ENCODE measurements around the gene CRPPA.
"Not testable (repeated sequence)": the region's sequence is repeated elsewhere in the genome, so short reads cannot be mapped to it uniquely, and the experiment has no call there.

CRPPA gene

DNA sequence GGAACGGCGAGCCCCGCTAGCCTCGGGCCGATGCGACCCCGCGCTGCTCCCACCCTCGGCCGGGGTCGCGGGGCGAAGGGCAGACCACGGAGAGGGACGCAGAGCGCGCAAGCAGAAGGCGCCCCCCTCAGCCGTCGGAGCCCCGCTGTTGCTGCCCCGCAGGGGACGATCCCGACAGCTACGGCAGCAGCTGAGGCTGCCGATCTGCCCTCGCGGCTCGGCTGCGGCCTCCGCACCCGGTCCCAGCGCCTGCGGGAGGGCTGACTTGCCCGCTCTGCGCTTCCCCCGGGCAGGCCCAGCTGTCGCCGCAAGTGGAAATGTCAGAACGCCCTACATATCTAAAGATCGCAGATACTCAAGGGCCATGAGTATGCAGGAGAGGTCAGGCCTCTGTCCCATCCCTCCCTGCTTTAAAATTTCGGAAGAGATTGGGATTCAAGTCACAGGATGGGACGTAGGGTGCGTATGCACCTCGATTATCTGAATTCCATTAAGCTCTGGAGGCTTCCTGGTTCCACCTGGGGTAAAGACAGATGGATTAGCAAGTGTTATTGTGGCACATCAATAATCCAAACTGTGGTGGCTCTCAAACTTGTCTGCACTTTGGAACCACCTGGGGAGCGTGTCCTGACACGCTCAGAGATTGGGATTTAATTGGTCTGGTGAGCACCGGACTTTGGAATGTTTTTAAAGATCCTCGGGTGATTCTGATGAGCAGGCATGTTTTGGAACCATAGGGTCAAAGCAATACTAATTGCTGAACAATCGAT is at the start of gene CRPPA:
TSS of gene CRPPA (minus strand) at position 206 of the 770 bp plus-strand sequence. CDS start 216 bp downstream, outside the sequence.
- DNase-seq (ENCODE audit: low read depth): peak; percentile 28

DNA sequence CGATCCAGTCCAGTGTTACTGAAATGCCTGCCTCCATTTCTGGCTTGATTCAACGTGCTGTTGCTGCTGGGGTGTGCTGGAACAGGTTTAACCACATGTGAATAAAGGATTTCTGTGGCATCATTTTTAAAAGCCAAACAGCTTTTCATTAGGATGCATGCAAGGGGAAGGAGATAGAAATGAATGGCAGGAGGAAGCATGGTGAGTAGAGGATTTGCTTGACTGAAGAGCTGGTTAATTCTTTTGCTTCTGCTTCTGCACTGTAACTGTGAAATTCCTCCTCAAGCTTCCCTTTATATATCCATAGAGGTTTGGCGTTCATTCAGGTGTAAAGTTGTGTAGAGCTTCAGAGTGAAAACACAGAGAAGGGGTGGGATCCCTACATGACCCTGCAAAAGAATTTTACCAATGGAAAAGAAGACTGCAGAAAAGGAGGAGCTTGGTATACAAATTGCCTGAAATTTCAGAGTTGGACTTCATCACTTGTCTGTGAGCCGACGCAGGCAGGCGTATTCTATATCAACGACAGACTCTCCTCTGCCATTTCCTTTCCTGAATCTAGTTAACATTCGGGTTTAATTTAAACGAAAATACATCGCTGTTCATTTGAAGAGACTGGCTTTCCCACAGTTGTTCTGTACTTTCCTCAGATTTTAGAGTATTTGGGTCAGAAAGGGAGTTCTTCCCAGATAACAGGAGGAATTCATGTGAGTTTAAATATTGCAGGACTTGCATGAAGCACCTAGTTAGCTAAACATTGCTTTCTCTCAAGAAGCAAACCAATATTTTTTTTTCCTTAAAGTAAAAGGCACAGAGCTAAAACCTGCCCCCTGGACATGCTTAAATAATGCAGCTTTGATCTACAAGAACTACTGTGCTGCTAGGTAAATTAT is 44.4 kb upstream of the CRPPA start, which contains the start of gene SOSTDC1:
TSS of gene SOSTDC1 (minus strand) at position 270 of the 893 bp plus-strand sequence. CDS start at position 200, 70 bp downstream.
- no peak for DNase-seq (ENCODE audit: low read depth)

DNA sequence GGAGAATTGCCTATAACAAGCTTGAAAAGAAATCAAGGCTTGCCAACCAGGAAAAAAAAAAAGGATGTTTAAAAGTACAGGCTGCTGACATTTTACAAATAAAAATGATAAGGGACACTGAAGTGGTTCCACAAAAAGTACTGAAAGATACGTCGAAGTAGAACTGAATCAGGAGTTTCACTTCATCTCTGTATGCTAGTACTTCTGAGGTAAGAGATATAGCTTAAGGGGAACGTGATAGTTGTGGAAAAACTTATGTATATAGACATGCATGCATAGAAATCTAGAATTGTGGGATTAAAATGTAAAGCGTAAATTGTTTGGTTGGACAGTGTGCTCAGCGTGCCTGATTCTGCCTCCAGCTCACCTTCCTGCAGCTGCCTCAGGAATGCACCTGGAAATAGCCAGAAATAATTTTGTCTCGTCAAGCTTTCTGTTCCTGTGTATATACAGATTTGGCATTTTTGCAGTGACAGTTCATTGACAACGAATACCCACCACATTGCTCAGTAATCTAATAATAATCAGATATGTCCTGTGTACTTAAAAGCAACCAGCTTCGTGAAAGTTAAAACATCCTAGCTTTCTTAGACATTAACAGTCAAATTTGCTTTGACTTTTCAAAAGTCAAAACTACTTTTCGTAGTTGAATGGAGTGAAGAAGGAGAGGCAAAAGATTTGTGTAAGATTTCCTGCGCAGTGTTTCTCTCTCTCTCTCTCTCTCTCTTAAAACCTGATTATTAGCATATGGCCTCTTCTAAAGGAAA is 42.8 kb upstream of the CRPPA start:
- DNase-seq (ENCODE audit: low read depth): no peak

DNA sequence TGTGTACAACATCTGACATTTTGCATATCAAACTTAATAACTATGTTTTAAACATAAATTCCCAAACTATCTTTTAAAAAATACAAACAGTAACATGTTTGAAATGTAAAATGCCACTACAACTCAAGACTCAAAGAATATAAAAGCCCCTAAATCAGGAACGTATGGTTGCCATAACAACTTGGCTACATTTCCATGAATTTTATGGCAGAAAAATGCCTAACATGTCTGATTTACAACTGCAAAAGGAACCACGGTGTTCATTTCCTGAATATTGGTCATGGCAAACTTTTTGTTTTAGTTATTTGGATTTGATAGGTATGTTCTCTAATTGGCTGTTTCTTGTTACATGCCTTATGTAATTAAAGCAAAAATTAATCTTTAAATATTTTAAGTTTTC is 42.2 kb upstream of the CRPPA start:
- DNase-seq (ENCODE audit: low read depth): no peak

DNA sequence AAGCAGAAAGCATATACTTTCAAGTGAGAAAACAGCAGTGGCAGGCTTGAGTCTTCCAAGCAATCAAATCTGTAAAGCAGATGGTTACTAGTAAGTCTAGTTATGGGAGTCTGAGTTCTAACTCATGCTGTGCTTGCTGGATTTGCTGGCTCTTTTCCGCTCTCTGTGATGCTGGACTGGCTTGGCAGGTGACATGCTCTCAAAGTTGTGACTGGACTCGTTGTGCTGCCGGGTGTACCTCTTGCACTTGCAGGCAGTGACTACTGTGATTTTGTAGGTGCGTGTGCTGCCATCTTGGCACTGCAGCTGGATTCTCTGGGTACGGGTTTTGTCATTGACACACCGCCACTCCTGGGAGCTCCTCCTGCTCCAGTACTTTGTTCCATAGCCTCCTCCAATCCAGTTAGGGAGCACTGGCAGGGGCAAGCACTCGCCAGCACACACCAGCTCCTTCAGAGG is 41.1 kb upstream of the CRPPA start:
- no peak for DNase-seq (ENCODE audit: low read depth)

DNA sequence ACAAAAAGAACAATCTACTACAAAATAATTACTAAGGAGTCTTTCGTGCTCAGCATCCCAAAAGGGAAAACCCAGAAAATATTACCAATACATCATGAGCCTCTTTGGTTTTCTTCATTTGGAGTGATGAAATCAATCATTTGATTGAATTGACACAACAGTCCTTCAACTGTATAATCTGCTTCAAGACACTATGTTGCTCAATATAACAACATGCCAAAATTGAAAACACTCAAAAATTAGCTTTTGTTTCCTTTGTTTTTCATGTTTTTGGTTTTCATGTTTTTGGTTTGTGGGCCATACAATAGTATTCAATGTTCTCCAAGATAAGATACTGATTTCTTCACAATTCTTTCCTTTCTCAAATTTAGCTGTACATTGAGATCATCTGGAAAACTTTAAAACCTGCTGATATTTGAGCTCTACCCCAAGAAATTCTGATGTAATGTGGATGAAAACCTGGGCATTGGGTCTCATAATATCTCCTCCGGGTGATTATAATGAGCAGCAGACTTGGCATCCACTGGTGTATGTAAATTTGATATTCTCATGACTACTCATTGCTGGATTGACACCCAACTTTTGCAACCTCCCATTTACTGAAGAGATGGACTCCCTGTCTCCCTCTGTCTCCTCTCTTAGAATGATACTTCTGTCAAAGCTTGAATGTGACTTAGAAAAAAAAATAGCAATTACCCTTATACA is 39.6 kb upstream of the CRPPA start:
- DNase-seq (ENCODE audit: low read depth): no peak

DNA sequence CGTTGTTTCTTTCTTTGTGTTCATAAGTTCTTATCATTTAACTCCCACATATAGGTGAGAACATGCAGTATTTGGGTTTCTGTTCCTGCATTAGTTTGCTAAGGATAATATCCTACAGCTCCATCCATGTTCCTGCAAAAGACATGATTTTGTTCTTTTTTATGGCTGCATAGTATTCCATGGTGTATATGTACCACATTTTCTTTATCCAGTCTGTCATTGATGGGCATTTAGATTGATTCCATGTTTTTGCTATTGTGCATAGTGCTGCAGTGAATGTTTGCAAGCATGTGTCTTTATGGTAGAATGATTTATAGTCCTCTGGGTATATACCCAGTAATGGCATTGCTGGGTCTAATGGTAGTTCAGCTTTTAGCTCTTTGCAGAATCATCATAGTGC is 35.0 kb upstream of the CRPPA start:
- DNase-seq (ENCODE audit: low read depth): not testable (repeated sequence)

DNA sequence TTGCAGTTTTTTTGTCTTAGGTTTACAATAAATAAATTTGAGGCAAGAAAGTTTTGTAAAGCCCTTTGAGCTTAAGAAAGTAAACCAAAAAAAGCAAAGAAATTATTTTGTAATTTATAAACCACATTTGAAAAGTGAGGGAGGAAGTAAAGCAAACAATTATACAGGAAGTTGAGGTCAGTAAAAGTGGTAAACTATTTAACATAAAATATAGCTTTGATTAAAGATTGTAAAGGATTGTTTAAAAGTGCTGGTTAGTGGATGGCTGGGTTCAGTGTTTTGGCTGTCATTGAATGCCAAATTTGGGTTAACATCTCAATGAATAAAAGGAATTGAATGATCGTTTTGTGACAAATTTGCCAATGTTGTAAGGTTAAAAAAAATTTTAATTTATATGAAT is 34.3 kb upstream of the CRPPA start:
- no peak for DNase-seq (ENCODE audit: low read depth)

DNA sequence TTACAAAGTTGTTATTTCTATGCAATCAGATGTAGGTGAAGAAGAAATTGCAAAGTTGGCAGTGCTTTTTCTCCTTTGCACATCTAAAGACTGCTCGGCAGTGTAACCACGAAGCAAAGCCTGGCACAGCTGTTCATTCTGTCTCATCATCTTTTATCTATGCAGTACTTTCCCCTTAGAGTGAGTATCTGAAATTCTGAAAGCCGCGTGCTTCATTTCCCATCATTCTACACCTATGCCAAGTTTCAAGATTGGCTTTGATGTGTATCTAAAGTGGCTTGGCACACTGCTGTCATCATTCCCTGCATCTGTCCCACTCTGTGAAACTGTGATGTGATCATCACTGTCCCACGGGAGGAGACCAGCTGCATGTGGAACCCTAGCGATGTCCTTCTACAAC is 29.0 kb upstream of the CRPPA start:
- DNase-seq (ENCODE audit: low read depth): no peak

DNA sequence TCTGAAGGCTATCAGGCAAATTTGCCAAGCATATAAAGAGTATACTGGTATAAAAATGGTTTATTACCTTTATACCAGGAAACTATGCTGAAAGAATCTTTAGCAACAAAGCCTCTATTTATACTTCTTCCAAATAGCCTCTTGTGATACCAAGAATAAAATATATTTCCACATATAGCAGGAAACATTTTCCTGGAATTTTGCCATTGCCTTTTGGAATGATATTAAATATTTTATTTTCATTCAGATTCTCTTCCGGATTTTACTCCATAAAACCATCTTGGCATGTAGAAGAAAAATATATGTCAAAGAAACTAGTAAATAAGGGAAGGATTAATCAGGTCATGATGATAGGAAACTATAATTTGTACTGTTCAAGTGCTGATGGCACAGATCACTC is 26.5 kb upstream of the CRPPA start:
- DNase-seq (ENCODE audit: low read depth): no peak

DNA sequence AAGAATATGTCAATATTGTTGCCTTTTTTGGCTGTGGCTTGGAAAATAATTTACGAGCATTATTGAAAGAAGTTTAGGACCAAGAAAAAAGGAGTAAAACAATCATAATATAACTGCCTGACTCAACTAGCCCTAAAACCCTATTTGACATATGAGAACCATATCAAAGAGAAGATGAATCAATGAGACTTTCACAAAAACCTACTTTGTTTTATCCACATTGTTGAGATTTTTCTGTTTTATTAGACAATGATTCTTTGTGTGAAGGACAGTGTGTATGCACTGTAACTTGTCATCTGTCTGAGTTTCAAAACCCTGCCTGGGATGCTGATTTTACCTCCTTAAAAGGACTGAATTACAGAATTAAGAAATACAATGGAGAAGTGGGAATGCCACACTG is 25.2 kb upstream of the CRPPA start:
- DNase-seq (ENCODE audit: low read depth): no peak

DNA sequence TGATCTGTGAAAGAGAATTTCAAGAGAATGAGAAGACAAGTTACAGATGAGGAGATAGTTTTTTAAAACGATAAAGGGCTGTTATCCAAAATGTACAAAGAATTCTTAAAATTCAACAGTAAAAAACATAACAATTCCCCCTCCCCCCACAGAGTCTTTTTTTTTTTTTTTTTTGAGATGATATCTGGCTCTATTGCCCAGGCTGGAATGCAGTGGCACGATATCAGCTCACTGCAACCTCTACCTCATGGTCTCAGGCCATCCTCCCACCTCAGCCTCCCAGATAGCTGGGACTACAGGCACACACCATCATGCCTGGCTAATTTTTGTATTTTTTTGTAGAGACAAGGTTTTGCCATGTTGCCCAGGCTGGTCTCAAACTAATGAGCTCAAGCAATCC is 22.5 kb upstream of the CRPPA start:
- DNase-seq (ENCODE audit: low read depth): not testable (repeated sequence)

DNA sequence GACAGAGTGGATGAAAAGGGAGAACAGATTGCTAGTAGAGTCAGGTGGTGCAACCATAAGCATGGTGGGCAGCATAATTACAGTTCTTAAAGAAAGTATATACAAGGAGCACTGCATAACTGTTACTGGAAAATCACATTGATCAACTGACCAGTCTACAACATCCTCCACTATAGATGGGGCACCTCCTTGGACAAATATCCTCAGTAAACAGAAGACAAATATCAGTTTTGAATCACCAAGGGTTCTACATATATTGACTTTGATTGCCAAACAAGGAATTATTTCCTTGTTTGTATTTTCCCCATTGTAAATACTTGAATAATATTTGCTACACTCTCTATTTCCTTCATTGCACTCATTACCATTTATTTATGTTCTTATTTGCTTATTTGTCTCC is 17.6 kb upstream of the CRPPA start:
- DNase-seq (ENCODE audit: low read depth): no peak

DNA sequence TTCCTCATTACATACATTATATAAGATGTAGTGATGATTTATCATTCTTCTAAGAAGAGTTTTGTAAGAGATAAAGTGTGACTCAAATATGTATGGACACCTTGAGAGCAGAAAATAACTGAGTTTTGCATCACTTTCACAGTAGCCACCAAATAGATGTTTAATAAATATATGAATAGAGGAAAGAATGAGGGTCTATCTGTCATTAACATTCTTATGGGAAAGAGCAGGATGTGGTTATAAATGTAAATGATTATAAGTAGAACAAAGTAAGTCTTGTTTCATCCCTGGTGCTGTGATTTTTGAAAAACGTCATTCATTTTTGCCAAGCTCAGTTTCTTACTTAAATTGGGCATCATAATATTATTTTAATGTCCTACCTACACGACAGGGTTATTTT is 15.0 kb upstream of the CRPPA start:
- no peak for DNase-seq (ENCODE audit: low read depth)

DNA sequence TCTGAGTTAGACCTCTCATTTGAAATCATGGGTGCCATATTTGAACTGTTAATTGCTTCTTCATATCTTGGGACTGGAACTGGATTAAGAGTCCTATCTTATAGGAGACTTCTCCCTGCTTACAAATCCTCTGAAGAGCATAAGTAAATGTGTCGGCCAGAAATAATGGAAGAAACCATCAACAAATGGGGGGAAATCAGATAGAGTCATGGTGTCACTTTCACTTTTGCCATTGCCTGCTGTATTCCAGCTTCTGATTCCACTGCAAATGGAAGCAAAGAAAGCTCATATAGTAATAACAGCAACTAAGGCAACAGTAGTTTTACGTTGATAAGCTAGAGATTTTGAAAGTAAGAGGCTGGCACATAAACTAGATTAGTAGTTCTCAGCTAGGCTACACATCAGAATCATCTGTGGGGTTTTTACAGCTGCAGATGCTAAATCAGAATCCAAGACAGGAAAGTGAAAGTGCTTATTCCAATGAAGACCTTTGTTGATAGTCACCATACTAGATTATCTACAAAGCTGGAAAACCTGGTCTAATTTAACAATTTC is 12.3 kb upstream of the CRPPA start:
- DNase-seq (ENCODE audit: low read depth): no peak

DNA sequence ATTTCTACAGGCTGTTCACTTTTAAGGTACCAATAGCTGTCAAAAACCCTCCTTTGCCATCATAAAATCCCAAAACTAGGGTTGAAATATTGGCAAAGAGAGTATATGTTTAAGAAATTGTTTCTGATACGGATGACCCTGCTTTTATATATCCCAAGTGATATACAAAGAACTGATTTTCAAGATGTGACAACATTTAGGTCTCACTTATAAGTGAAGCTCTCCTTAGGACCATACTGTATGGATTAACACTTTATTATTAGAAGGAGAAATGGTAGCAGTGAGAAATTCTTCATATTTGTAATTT is 11.0 kb upstream of the CRPPA start:
- DNase-seq (ENCODE audit: low read depth): no peak

DNA sequence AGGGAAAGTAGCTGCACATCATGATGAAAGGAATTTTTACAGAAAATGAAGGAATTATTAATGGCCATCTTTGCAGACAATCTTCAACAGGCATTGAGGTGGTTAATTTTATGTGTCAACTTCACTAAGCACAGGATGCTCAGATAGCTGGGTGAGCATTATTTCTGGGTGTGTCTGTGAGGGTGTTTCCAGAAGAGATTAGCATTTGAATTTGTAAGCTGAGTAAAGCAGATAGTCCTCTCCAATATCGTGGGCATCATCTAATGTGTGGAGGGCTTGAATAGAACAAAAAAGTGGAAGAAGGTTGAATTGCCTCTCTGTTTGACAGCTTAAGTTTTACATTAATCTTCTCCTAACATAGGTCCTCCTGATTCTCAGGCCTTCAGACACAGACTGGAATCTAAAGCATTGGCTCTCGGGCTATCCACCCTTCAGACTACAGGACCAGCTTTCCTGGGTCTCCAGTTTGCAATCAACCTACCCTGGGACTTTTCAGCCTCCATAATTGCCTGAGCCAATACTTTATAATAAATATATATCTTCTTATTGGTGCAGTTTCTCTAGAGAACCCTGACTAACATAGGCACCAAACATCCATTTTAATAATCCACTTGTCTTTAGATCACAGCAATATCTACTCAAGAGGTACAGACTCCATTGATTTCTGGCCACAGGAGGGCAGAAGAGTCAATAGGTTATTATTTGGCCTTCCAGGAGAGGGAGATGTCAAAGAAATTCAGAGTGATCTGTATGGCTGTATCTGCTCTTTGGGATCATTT is 10.5 kb upstream of the CRPPA start:
- no peak for DNase-seq (ENCODE audit: low read depth)

DNA sequence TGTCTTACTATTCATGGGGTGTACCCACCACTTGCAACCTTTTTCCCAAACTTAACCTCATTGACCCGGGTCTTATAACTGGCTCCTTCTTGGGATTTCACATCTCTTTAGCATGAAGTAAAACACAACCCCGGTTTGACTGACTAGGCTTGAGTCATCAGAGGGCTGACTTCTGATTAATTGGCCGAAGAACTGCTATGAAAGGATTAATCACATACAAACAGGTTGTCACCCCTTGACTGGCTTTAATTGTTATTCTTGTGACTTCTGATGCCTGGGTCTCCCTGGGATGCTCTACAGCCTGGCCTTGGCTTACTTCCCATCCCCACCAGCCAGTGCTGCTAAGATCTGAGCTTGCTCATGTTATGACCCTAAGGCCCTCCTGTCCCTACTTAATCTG is 8.8 kb upstream of the CRPPA start:
- no peak for DNase-seq (ENCODE audit: low read depth)

DNA sequence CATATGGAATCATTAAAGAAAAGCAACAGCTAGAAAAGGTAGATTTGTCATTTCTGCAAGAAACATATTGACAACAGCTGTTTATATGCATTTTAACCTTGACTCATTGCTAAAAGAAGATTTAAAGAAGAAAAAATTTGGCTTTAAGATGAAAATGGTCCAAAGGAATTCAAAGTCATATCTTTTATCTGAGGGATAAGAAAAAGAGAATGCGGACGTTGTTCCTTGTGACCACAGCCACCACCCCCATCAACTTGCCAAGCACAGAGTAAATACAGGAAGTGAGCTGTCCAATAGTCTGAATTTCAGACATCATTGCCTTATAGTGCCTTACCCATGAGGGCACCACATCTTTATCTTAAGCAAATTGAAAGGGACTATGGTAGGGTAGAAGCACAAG is 7.3 kb upstream of the CRPPA start:
- DNase-seq (ENCODE audit: low read depth): no peak

DNA sequence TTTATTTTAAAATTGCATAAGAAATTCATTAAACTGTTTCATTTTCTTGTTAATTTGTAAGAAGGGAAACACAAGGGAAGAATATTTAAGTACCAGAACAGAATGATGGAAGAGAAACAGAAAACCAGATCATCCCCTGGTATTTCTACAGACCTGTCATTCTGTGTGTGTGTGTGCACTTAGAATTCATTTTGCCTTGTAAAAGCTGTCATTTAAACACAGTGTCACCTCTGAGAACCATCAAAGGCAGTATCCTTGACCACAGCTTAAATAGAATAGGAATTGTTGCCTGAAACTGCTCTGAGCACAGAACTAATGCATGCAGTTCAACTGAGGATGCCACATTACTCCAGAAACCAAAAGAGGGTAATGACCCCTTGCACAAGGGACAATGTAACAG is 6.8 kb upstream of the CRPPA start:
- no peak for DNase-seq (ENCODE audit: low read depth)

DNA sequence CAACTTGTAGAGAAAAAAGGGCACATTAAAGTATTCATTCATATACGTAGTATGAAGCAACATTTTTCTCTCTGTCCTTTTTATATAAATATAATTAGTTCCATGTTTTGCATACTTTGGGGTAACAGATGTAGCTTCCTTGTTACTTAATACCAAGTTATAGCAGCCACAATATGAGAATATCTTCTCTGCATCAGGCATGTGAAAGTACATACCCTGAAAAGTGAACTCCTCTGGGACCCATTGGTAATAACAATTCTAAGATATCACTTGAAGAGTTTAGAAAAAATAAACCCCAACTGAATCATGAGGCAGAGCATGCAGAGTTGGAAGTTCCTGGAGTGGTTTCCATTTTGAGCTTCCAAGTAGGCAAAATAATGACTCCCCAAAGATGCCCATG is 2.4 kb upstream of the CRPPA start:
- no peak for DNase-seq (ENCODE audit: low read depth)

All from activated T-cell treated with anti-CD3 and anti-CD28 coated beads for 48 hours (primary cell).